Mucosa of descending colon (tissue), 3 donors: Measurements from ENCODE around the gene UXS1. TPM values are rescaled to one million over a fixed set of nuclear protein-coding genes. Genes with fewer than 3 reads are reported as not detected.

Experiments
- ATAC-seq: fragments of 200-7000 bp; cut with Tn5 transposase; one replicate; pipeline ENCODE4 v1.9.1; 2020; ENCODE audit warnings: mild to moderate bottlenecking, moderate library complexity
- DNase-seq, 3 donors: peaks; one replicate each; pipeline ENCODE4 v3.0.0-alpha.2; 2020
- H3K36me3 ChIP-seq: fragments of 200-600 bp; one replicate; pipeline ENCODE4 v1.8.0; 2021; ENCODE audit warnings: low read depth, mild to moderate bottlenecking
- H3K4me1 ChIP-seq: fragments of 200-600 bp; one replicate; pipeline ENCODE4 v1.8.0; 2021; ENCODE audit warnings: low read depth, mild to moderate bottlenecking
- H3K4me3 ChIP-seq: fragments of 200-600 bp; one replicate; pipeline ENCODE4 v1.8.0; 2021; ENCODE audit warnings: mild to moderate bottlenecking
- H3K9me3 ChIP-seq: fragments of 200-600 bp; one replicate; pipeline ENCODE4 v1.8.0; 2021; ENCODE audit warnings: mild to moderate bottlenecking
- CTCF ChIP-seq: fragments of 200-600 bp; IDR thresholded peaks from one replicate; pipeline ENCODE4 v1.8.0; 2022; ENCODE audit warnings: antibody characterized with exemption, mild to moderate bottlenecking
- intact Hi-C, 2 donors: fragments of 100-400 bp; cut with DNase I in 1 of 2; cut with micrococcal nuclease in 1 of 2; formaldehyde crosslinking; loops; one replicate each; pipeline versions ENCODE4 v1.11.0 to v1.11.1; 2022; cut with DNase I, micrococcal nuclease
- total RNA-seq, 3 donors: library from RNA; stranded (reverse); fragmentation: NEBNext Ultra II Directional in 2 of 3; extraction: Animal tissue kit (Norgen Biotek cat#: 25700) in 2 of 3; gene quantifications; one replicate each; pipeline versions ENCODE4 v1.2.1 to v1.2.4, GENCODE V29; 2021 to 2023
- donor health status: DM: no; HTN: no; CAD: no; lungs with moderate emphysema.
- donor health status: DM: no; HTN: no; CAD: no.
- donor health status: DM: no; HTN: yes; CAD: no.

Gene UXS1
- total RNA-seq, 3 donors from 2014 or later: 26.3 to 39.0 (median 30.7) TPM

GRCh38 chr2:106180602-106181001, 13.5 kb downstream of the UXS1 start:
- H3K9me3 ChIP-seq: no peaks in the 10 kb centered on the region
- ATAC-seq (no peak), DNase-seq (no peak)
- no peak for TF ChIP-seq CTCF
- no peaks in the 10 kb centered on the region for H3K4me1 ChIP-seq
- H3K36me3 ChIP-seq: no peaks in the 10 kb centered on the region
- no peak overlapping the region for H3K4me3 ChIP-seq
- intact Hi-C loops: no loop called here

GRCh38 chr2:106178716-106179115, 15.4 kb downstream of the UXS1 start:
- Histone ChIP-seq H3K36me3 (no peaks in the 10 kb centered on the region), H3K4me3 (no peak overlapping the region), H3K9me3 (no peaks in the 10 kb centered on the region), H3K4me1 (no peaks in the 10 kb centered on the region)
- ATAC-seq (no peak), DNase-seq (no peak)
- intact Hi-C loops: no loop called here
- no peak for TF ChIP-seq CTCF

- intact Hi-C loops: no loop called here
- H3K36me3 ChIP-seq: no peaks in the 10 kb centered on the region
- H3K9me3 ChIP-seq: no peaks in the 10 kb centered on the region
- no peak for DNase-seq
- H3K4me1 ChIP-seq: no peaks in the 10 kb centered on the region
- no peak for TF ChIP-seq CTCF
- ATAC-seq: no peak
- no peak overlapping the region for H3K4me3 ChIP-seq
Measured at GRCh38 chr2:106177581-106177980, 16.5 kb downstream of the UXS1 start.

- TF ChIP-seq CTCF: no peak
- ATAC-seq (no peak), DNase-seq (no peak)
- Histone ChIP-seq H3K9me3 (no peaks in the 10 kb centered on the region), H3K36me3 (no peaks in the 10 kb centered on the region), H3K4me3 (no peak overlapping the region), H3K4me1 (no peaks in the 10 kb centered on the region)
- intact Hi-C loops: no loop called here
Measured at GRCh38 chr2:106176446-106177099, 17.5 kb downstream of the UXS1 start.

GRCh38 chr2:106175086-106175850, 18.8 kb downstream of the UXS1 start:
- ATAC-seq: no peak
- TF ChIP-seq CTCF: no peak
- no peaks in the 10 kb centered on the region for H3K36me3 ChIP-seq
- no peak for DNase-seq
- H3K4me1 ChIP-seq: no peaks in the 10 kb centered on the region
- no peaks in the 10 kb centered on the region for H3K9me3 ChIP-seq
- intact Hi-C loops: no loop called here
- no peak overlapping the region for H3K4me3 ChIP-seq
